SK-N-SH (cell line): ENCODE data around the gene CNTNAP5. TPM values are rescaled to one million over a fixed set of nuclear protein-coding genes. Genes with fewer than 3 reads are reported as not detected.

ENCODE experiments used
- CTCF ChIA-PET: fragments of 300-600, 350-600 bp; formaldehyde crosslinking; extraction: SDS; loops from one replicate; lab custom pipeline; 2021; lab: Yijun Ruan, JAX
- POLR2A ChIA-PET: fragments of 350-600 bp; sonication (Branson Sonifier 250); formaldehyde crosslinking; extraction: SDS; loops from one replicate; lab custom pipeline; 2020; ENCODE audit warnings: antibody characterized with exemption, inconsistent platforms; lab: Yijun Ruan, JAX
- DNase-seq: peaks from one replicate; pipeline ENCODE4 v3.0.0; 2012
- H2AFZ ChIP-seq: fragments of 200-600 bp; sonication (generic); 2 replicates; pipeline ENCODE4 v1.8.1; 2016; ENCODE audit warnings: antibody characterized with exemption, mild to moderate bottlenecking, low read depth
- H3F3A ChIP-seq: fragments of 200-600 bp; sonication (generic); replicated peaks from 2 replicates; pipeline ENCODE3; 2016; ENCODE audit warnings: antibody characterized with exemption, mild to moderate bottlenecking; ENCODE audit not compliant: insufficient read depth
- H3K27ac ChIP-seq, 2 experiments: fragments of 200-500 bp in 1 of 2; fragments of 200-600 bp in 1 of 2; sonication (Bioruptor generic) in 1 of 2; sonication (generic), shearing (Covaris generic) in 1 of 2; 2 replicates each; pipeline versions ENCODE4 v1.5.1 to v1.6.1; 2014 to 2016; ENCODE audit warnings: low read depth in 2 of 2, inconsistent platforms in 1 of 2, low read length in 1 of 2, mild to moderate bottlenecking in 1 of 2, mixed read lengths in 1 of 2
- H3K27me3 ChIP-seq: fragments of 200-600 bp; sonication (generic), shearing (Covaris generic); 2 replicates; pipeline ENCODE4 v1.6.1; 2016; ENCODE audit warnings: mixed run types; ENCODE audit not compliant: insufficient read depth
- H3K36me3 ChIP-seq, 2 experiments: fragments of 200-500 bp in 1 of 2; fragments of 200-600 bp in 1 of 2; sonication (Bioruptor generic) in 1 of 2; sonication (generic) in 1 of 2; replicated peaks in 1 of 2; 2 replicates each; pipeline versions ENCODE3 to v1.5.1; 2014 to 2016; ENCODE audit warnings: low read length in 1 of 2, mild to moderate bottlenecking in 1 of 2; ENCODE audit not compliant: insufficient read depth in 2 of 2, control insufficient read depth in 1 of 2
- H3K4me1 ChIP-seq, 2 experiments: fragments of 200-500 bp in 1 of 2; fragments of 200-600 bp in 1 of 2; sonication (Bioruptor generic) in 1 of 2; sonication (generic), shearing (Covaris generic) in 1 of 2; 2 replicates each; pipeline versions ENCODE4 v1.5.1 to v1.6.1; 2014 to 2016; ENCODE audit warnings: low read depth in 1 of 2, low read length in 1 of 2, mixed run types in 1 of 2; ENCODE audit not compliant: insufficient read depth in 2 of 2, control insufficient read depth in 1 of 2
- H3K4me2 ChIP-seq: fragments of 200-600 bp; sonication (generic), shearing (Covaris generic); 2 replicates; pipeline ENCODE4 v1.6.1; 2017; ENCODE audit warnings: mixed run types
- H3K4me3 ChIP-seq, 2 experiments: fragments of 200-500 bp in 1 of 2; fragments of 200-600 bp in 1 of 2; sonication (Bioruptor generic) in 1 of 2; sonication (generic), shearing (Covaris generic) in 1 of 2; 2 replicates each; pipeline versions ENCODE4 v1.5.1 to v1.8.1; 2014 to 2016; ENCODE audit warnings: low read depth in 2 of 2, inconsistent platforms in 1 of 2, low read length in 1 of 2, mild to moderate bottlenecking in 1 of 2, mixed read lengths in 1 of 2, moderate library complexity in 1 of 2
- H3K79me2 ChIP-seq: fragments of 200-600 bp; sonication (generic); 2 replicates; pipeline ENCODE4 v1.8.1; 2017; ENCODE audit warnings: mild to moderate bottlenecking; ENCODE audit not compliant: insufficient read depth
- H3K9ac ChIP-seq: fragments of 200-600 bp; sonication (generic); 2 replicates; pipeline ENCODE4 v1.6.1; 2017; ENCODE audit warnings: mixed run types
- H3K9me2 ChIP-seq: fragments of 200-600 bp; sonication (generic); 2 replicates; pipeline ENCODE4 v1.6.1; 2017; ENCODE audit warnings: mixed run types
- H3K9me3 ChIP-seq: fragments of 200-600 bp; sonication (generic); 2 replicates; pipeline ENCODE4 v1.6.1; 2017; ENCODE audit warnings: mixed run types, mild to moderate bottlenecking, moderate library complexity
- H4K20me1 ChIP-seq: fragments of 200-600 bp; sonication (generic); 2 replicates; pipeline ENCODE4 v1.6.1; 2017; ENCODE audit warnings: mild to moderate bottlenecking, mixed run types; ENCODE audit not compliant: insufficient read depth
- CHD2 ChIP-seq: fragments of 150-350 bp; IDR thresholded peaks from 2 replicates; pipeline ENCODE4 v1.6.1; 2018; ENCODE audit warnings: low read length; ENCODE audit not compliant: partially characterized antibody
- EP300 ChIP-seq, 2 experiments: IDR thresholded peaks; 2 replicates each; pipeline versions ENCODE4 v1.4.0 to v1.6.1; 2012; ENCODE audit warnings: borderline replicate concordance in 1 of 2, low read depth in 1 of 2, low read length in 1 of 2
- EZH2phosphoT487 ChIP-seq: fragments of 200-600 bp; sonication (generic); IDR thresholded peaks from 2 replicates; pipeline ENCODE4 v1.6.1; 2017; ENCODE audit warnings: low read depth, mixed run types, mild to moderate bottlenecking, antibody characterized with exemption, moderate library complexity, borderline replicate concordance
- FOXJ3 ChIP-seq: sonication (generic); formaldehyde crosslinking; IDR thresholded peaks from 2 replicates; pipeline ENCODE4 v1.5.1; 2020; ENCODE audit warnings: mild to moderate bottlenecking, missing genetic modification reagents
- MAX ChIP-seq: IDR thresholded peaks from 2 replicates; pipeline ENCODE4 v1.4.0; 2012; ENCODE audit warnings: low read depth
- NRF1 ChIP-seq: IDR thresholded peaks from 2 replicates; pipeline ENCODE4 v1.6.1; 2012; ENCODE audit warnings: low read depth, mild to moderate bottlenecking, low read length
- POLR2AphosphoS5 ChIP-seq: IDR thresholded peaks from 2 replicates; pipeline ENCODE4 v1.6.1; 2012; ENCODE audit warnings: low read depth, low read length
- RCOR1 ChIP-seq: fragments of 150-350 bp; IDR thresholded peaks from 2 replicates; pipeline ENCODE4 v1.6.1; 2017; ENCODE audit warnings: antibody characterized with exemption, low read length
- REST ChIP-seq: IDR thresholded peaks from 2 replicates; pipeline ENCODE4 v1.6.1; 2012; ENCODE audit warnings: mild to moderate bottlenecking, low read depth, low read length, moderate library complexity
- TAF1 ChIP-seq: IDR thresholded peaks from 2 replicates; pipeline ENCODE4 v1.6.1; 2012; ENCODE audit warnings: low read depth, mild to moderate bottlenecking, low read length, moderate library complexity, borderline replicate concordance
- TEAD4 ChIP-seq: IDR thresholded peaks from 2 replicates; pipeline ENCODE4 v1.4.0; 2012; ENCODE audit warnings: mild to moderate bottlenecking, borderline replicate concordance; ENCODE audit not compliant: insufficient read depth
- YY1 ChIP-seq: IDR thresholded peaks from 2 replicates; pipeline ENCODE4 v1.4.0; 2012; ENCODE audit warnings: low read depth, mild to moderate bottlenecking
- ZBTB33 ChIP-seq: IDR thresholded peaks from 2 replicates; pipeline ENCODE4 v1.4.0; 2012; ENCODE audit warnings: low read depth, borderline replicate concordance
- WGBS: methylation state at CpG from one replicate; pipeline ENCODE4 v1.1.6; 2017; ENCODE audit warnings: low lambda C conversion rate; 5-methylcytosine and 5-hydroxymethylcytosine counted together
- polyA plus RNA-seq, 3 experiments: library from polyadenylated mRNA; depleted of rRNA; stranded (reverse); fragments of >200 nt; gene quantifications; 2 replicates each; pipeline ENCODE4 v1.2.3, GENCODE V29; 2012
- TF ChIP-seq, protein P1 (sequence below): IDR thresholded peaks from 2 replicates; pipeline ENCODE4 v1.4.0; 2012; ENCODE audit warnings: low read depth, borderline replicate concordance
- TF ChIP-seq, protein P2 (sequence below): IDR thresholded peaks from 2 replicates; pipeline ENCODE4; 2012
- TF ChIP-seq, protein P3 (sequence below): fragments of 150-350 bp; IDR thresholded peaks from 2 replicates; pipeline ENCODE4 v1.6.1; 2016; ENCODE audit warnings: mild to moderate bottlenecking, low read depth, low read length

The CNTNAP5 gene
- polyA plus RNA-seq, 1 of the 3 experiments (the other 2 are of a cell fraction), result 0.08 TPM

DNA sequence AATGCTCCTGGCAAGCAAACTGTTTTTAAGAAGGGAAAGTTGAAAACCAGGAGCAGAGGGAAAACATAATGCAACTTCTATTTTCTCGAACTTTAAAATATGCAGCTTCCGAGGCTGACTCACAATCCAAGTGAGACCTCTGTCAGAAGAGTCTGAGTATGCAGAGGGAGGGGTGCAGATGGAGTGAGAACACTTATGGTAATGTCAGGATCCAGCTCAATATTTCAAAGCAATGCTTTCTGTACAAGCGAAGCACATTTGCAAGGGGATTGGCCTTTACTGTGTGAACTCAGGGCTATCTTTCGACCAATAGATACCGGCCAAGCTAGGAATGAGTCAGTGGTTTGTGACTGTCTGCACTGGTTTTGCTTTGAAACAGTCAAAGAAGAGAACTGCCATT lies 242.7 kb downstream of the CNTNAP5 start:
- Histone ChIP-seq H3K4me2 (no peak overlapping the region), H3K9ac (no peak overlapping the region), H3K36me3 (no peaks in the 10 kb centered on the region), H3K4me1 (peaks cover 0 to 3% of the 10 kb centered on the region in 2 experiments; a peak in 1 of 4 replicates), H3F3A (no peaks in the 10 kb centered on the region), H3K27me3 (no peaks in the 10 kb centered on the region), H4K20me1 (no peaks in the 10 kb centered on the region), H2AFZ (no peak overlapping the region), H3K9me2 (no peaks in the 10 kb centered on the region), H3K27ac (no peak overlapping the region), H3K79me2 (no peaks in the 10 kb centered on the region), H3K4me3 (no peak overlapping the region)
- DNase-seq, result no peak
- ChIA-PET CTCF (no interaction called here), POLR2A (no interaction called here)
- 36% methylated on average over 5 of the region's 5 CpGs for WGBS
- TF ChIP-seq REST (no peak), YY1 (no peak), ZBTB33 (no peak), MAX (no peak), EP300 (IDR thresholded peaks at IDR 0.05; ENCODE audit: borderline replicate concordance in 1 of 2, low read depth in 1 of 2, low read length in 1 of 2) (no peak), NRF1 (no peak), RCOR1 (no peak), POLR2AphosphoS5 (no peak), CHD2 (no peak), EZH2phosphoT487 (no peak), TEAD4 (no peak), TAF1 (no peak), FOXJ3 (CRISPR knock-in tag) (no peak)
- TF ChIP-seq, protein P1, sequence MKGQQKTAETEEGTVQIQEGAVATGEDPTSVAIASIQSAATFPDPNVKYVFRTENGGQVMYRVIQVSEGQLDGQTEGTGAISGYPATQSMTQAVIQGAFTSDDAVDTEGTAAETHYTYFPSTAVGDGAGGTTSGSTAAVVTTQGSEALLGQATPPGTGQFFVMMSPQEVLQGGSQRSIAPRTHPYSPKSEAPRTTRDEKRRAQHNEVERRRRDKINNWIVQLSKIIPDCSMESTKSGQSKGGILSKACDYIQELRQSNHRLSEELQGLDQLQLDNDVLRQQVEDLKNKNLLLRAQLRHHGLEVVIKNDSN, result no peak
- TF ChIP-seq, protein P2, sequence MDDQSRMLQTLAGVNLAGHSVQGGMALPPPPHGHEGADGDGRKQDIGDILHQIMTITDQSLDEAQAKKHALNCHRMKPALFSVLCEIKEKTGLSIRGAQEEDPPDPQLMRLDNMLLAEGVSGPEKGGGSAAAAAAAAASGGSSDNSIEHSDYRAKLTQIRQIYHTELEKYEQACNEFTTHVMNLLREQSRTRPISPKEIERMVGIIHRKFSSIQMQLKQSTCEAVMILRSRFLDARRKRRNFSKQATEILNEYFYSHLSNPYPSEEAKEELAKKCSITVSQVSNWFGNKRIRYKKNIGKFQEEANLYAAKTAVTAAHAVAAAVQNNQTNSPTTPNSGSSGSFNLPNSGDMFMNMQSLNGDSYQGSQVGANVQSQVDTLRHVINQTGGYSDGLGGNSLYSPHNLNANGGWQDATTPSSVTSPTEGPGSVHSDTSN, result no peak
- TF ChIP-seq, protein P3, sequence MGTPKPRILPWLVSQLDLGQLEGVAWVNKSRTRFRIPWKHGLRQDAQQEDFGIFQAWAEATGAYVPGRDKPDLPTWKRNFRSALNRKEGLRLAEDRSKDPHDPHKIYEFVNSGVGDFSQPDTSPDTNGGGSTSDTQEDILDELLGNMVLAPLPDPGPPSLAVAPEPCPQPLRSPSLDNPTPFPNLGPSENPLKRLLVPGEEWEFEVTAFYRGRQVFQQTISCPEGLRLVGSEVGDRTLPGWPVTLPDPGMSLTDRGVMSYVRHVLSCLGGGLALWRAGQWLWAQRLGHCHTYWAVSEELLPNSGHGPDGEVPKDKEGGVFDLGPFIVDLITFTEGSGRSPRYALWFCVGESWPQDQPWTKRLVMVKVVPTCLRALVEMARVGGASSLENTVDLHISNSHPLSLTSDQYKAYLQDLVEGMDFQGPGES, result no peak
- TF ChIP-seq, all 33 proteins: peak for 0
- H3K9me3 ChIP-seq, result no peaks in the 10 kb centered on the region; the same call in 1 of the 2 replicates
